OCI-LY7 (cell line): Measurements from ENCODE around the gene NFKBIB.

ENCODE experiments used
- CTCF ChIP-seq: fragments of 200-600 bp; sonication (generic); conservative IDR thresholded peaks from 2 replicates; pipeline ENCODE4 v1.5.1; 2014; ENCODE audit warnings: mild to moderate bottlenecking, antibody characterized with exemption, low read length, moderate library complexity, mixed read lengths
- EZH2phosphoT487 ChIP-seq: fragments of 200-600 bp; sonication (generic); IDR thresholded peaks from 2 replicates; pipeline ENCODE4 v1.6.1; 2018; ENCODE audit warnings: low read depth, borderline replicate concordance, mild to moderate bottlenecking, mixed run types, antibody characterized with exemption, low read length, moderate library complexity, mixed read lengths

- TF ChIP-seq CTCF (no peak), EZH2phosphoT487 (no peak)
Measured at GRCh38 chr19:38892841-38893240, 6.9 kb upstream of the NFKBIB start.
